Vagina (tissue), 2 donors: ENCODE data around the gene SLC35A3.

Source experiments
- POLR2A ChIP-seq, 2 donors: fragments of 450-650 bp; IDR thresholded peaks; one replicate each; pipeline ENCODE4 v1.6.1; 2017; ENCODE audit warnings: antibody characterized with exemption in 2 of 2, mild to moderate bottlenecking in 2 of 2, moderate library complexity in 2 of 2
- TF ChIP-seq, protein P1 (sequence below), 3 experiments: fragments of 450-650 bp in 2 of 3; fragments of 200-600 bp in 1 of 3; sonication (generic) in 1 of 3; IDR thresholded peaks; one replicate each; pipeline ENCODE4 v1.5.1; 2017 to 2019; ENCODE audit warnings: antibody characterized with exemption in 3 of 3, mild to moderate bottlenecking in 2 of 3, moderate library complexity in 2 of 3

GRCh38 chr1:99986656-99987225 is 16.9 kb downstream of the SLC35A3 start:
- TF ChIP-seq, protein P1, sequence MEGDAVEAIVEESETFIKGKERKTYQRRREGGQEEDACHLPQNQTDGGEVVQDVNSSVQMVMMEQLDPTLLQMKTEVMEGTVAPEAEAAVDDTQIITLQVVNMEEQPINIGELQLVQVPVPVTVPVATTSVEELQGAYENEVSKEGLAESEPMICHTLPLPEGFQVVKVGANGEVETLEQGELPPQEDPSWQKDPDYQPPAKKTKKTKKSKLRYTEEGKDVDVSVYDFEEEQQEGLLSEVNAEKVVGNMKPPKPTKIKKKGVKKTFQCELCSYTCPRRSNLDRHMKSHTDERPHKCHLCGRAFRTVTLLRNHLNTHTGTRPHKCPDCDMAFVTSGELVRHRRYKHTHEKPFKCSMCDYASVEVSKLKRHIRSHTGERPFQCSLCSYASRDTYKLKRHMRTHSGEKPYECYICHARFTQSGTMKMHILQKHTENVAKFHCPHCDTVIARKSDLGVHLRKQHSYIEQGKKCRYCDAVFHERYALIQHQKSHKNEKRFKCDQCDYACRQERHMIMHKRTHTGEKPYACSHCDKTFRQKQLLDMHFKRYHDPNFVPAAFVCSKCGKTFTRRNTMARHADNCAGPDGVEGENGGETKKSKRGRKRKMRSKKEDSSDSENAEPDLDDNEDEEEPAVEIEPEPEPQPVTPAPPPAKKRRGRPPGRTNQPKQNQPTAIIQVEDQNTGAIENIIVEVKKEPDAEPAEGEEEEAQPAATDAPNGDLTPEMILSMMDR (IDR thresholded peaks at IDR 0.05): no peak
- no peak for TF ChIP-seq POLR2A (IDR thresholded peaks at IDR 0.05)
